HG03060 (cell line): ENCODE results near the gene CSH1.
"Not testable (repeated sequence)": the region's sequence is repeated elsewhere in the genome, so short reads cannot be mapped to it uniquely, and the experiment has no call there.

Experiments
- ATAC-seq: cut with Tn5 transposase; IDR thresholded peaks from one replicate; pipeline ENCODE4 v1.9.1; 2021; ENCODE audit warnings: low read depth, moderate number of reproducible peaks; ENCODE audit not compliant: unreplicated experiment

The CSH1 gene

DNA sequence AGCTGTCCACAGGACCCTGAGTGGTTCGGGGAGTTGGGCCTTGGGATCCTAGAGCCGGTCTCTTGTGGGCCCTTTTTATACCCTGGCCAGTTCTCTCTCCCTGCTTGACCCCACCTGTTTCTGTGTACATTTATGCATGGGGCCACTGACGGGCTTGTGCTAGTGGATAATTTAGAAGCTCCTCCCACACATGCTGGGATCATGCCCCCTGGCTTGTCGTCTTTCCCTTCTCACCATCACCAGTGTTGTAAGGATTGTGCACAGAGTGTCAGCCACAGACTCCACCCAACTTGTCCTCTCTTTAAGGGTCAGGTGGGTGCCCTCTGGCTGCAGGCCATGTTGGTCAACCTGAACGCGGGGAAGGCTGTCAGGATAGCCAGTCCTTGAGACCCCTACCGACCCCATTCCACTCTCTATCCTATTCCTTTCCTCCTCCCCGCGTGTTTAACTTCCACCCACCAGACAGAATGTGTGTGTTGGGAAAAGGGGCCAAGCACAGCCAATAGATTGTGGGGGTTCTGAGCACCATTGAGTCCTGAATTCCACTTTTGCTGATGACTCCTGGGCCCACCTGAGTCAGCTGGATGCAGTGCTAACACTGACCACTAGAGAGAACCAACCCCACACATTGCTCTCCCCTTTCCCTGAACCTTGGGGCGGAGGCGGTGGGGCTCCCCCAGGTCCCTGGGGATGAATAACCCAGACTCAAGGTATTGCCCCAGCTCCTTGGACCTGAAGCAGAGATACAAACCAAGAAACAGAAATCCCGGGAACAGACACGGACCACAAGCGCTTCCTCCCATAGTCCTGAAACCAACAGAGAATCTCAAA is at the start of gene CSH1:
Gene CSH1 (minus strand): TSS at position 51 of the 831 bp plus-strand sequence. CDS start 63 bp downstream, outside the sequence.
- ATAC-seq: not testable (repeated sequence)

DNA sequence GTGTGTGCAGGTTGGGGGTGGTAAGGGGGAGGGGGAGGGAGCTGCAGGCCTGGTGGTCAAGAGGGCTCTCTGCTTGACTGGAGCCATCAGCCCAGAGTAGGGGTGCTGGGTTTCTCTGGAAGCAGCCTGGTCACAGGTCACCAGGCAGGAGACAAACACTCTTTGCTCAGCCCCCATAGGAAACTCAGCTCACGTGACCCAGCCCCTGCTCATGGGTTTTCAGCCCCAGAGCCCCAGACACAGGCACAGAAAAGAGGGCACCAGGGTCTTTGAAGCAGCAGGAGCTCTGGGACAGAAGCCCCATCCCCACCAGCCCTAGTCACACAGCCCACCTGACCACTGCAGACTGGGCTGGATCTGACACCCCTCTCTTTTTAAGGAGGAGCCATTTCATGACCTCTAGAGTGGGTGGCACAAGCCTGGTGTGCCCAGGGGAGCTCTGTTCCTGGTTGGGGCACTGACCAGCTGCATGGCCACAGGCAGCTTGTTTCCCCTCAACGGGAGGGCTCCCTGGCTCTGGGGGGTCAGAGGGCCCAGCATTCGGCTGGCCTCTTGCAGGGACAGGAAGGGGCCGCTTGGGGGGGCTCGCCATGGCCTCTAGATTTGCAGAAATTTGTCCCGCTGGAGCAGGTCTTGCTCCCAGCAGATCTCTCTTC is 49.5 kb upstream of the CSH1 start:
- no peak for ATAC-seq

DNA sequence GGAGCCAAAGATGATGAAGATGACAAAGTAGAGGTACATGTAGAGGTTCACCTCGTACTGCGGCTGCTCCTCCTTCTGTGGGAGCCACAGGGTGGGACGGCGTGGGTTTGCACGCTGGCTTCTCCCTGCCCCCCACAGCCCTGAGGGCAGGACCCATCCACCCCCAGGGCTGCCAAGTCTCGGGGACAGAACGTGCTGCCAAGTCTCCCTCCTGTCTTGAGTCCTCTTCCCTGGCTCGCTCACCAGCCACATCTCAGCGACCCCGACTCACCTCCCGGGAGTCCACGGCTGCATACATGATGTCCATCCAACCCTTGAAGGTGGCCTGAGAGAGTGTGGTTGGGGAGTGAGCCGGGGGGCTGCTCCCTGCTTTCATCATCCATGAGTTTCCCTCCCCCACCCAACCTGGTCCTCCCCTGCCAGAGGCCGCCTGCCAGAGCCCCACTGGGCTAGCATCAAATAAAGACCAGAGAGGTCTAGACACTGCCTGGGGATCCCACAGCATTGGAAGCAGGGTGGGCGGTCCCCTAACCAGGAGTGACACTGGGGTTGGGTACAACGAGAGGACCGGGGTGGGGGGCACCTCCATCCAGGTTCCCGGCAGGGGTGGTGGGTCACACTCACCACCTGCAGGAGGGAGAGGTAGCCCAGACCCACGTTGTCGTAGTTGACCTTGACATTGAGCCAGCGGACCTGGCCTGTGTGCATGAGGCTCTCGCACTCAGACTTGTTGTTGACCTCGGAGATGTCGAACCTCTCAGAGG is 48.5 kb upstream of the CSH1 start:
- ATAC-seq: no peak

DNA sequence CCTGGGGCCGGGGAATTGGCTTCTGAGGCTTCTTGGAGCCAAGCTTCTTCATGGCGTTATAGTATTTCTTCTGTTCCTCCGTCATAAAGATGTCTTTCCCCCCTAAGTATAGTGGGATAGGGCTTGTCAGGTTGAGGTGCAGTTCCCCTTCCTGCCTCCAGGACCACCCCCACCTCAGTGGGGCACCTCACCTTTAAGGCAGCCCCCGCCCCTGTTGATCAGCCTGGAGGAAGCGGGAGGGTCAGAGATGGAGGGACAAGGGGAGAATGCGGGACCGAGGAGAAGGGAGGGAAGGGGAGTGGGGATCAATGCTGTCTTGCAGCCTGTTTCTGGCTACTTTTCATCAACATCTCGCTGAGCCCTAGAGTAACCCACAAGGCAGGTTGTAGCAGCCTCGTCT is 47.4 kb upstream of the CSH1 start:
- no peak for ATAC-seq

DNA sequence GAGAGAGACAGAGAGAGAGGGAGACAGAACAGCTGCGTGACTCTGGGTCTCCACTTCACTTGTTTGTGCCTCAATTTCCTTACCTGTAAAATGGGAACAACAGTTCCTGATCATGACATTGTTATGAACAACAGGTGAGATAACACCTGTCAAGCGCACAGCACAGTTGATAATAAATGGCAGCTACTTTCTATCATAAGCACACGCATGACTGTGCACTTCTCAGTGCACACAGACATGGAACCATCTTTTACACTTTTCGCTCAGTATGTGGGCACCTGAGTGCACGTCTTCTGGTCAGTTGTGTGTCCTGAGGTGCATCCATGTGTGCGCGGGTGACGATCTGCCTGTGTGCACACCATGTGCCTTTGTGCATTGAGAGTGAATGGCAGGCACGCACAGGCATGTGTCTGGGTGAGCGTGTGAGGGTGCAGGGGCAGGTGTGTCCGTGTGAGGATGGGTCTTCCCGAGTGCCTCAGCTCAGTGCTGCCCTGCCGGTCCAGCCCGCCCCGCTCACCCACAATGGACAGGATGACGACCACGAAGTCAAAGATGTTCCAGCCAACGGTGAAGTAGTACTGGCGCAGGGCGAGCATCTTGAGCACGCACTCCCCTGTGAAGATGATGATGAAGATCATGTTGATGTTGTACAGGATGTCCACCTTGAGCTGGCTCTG is 46.1 kb upstream of the CSH1 start:
- no peak for ATAC-seq

DNA sequence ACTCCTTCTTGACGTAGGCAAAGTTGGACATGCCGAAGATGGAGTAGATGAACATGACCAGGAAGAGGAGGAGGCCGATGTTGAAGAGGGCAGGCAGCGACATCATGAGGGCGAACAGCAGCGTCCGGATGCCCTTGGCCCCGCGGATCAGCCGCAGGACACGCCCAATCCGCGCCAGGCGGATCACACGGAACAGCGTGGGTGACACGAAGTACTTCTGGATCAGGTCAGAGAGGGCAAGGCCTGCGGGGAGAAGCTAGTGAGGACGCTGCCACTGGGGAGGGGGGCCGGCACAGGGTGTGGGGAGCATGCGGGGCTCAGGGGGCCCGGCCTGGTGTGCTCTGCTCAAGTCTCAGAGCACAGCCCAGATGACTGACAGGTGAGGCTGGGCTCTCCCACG is 45.4 kb upstream of the CSH1 start:
- no peak for ATAC-seq

DNA sequence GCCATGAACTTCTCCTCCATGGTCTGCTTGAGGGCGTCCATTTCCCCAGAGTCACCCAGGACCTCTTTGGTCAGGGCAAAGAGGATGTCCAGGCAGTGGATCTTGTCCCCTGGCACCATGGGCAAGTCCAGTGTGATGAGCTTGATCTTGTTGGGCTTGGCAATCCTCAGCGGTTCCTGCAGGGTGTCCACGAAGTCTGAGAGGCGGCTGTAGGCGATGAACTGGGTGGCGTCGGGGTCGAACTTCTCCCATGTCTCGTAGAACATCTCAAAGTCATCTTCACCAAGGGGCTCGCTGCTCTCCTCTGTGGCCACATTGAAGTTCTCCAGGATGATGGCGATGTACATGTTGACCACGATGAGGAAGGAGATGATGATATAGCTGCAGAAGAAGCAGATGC is 44.8 kb upstream of the CSH1 start:
- ATAC-seq: no peak

DNA sequence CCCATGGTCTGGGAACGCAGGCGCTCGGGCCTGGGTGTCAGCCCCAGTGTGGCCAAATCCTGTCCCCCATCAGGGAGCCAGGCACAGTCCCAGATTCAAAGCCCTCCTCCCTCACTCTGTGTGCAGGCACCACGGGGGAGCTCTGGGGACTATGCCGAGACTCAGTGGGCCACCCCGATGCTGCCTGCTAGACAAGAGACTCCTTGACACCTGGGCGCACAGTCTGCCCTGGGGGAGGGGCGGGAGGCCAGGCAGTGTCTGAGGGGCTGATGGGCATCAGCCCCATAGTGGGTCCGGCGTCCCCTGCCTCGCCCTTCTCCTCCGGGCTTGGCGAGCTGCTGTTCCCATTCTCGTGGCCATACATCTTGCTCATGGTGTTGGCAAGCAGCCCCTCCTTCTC is 44.2 kb upstream of the CSH1 start:
- no peak for ATAC-seq

DNA sequence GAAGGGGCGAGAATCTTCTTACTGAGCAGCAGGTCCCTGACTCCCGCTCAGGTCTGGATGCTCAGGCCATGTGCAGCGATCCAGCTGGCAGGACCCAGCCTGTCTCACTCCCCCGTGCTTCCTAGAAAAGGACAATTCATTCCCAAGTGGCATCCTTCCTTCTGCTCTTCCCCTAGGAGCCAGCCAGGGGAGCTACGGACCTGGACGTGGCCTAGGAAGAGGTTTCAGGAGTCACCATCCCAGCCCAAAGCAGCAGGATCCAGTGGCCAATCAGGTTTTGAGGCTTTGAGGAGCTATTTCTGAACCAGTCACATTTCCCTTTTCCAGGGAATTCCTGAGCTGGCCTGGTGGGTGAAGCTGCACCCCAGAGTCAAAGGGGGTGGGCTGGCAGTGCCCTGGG is 43.5 kb upstream of the CSH1 start:
- ATAC-seq: no peak

DNA sequence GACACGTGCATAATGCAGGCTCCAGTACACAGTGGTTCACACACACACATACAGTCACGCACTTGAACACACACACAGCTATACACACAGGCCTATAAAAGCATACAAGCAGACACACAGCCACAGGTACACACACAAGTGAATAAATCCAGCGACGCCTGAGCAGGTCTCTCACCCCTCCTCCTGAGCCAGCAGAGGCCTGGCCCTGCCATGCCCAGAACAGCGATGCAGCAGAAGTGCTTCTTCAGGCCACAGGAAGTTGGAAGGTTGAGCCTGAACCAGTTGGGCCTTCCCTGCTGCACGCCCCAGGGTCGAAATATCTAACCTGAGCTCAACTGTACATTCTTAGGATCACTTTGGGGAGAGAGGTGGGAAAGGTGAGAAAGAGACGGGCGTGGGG is 43.0 kb upstream of the CSH1 start:
- no peak for ATAC-seq

DNA sequence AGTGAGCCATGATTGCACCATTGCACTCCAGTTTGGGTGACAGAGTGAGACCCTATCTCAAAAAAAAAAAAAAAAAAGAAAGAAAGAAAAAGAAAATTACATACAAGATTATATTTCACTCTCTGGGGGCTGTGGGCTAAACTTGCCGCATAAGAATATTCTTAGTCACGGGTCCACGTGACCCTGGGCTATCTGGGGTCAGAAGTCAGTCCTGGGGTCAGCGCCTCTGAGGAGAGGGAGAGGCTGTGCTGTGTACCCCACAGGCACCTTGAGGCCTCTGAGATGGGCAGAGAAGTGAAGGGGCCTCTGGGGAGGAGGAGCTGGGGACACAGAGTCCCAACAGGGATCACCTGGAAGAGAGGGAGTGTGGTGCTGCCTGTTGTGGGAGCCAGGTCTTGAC is 41.5 kb upstream of the CSH1 start:
- no peak for ATAC-seq

DNA sequence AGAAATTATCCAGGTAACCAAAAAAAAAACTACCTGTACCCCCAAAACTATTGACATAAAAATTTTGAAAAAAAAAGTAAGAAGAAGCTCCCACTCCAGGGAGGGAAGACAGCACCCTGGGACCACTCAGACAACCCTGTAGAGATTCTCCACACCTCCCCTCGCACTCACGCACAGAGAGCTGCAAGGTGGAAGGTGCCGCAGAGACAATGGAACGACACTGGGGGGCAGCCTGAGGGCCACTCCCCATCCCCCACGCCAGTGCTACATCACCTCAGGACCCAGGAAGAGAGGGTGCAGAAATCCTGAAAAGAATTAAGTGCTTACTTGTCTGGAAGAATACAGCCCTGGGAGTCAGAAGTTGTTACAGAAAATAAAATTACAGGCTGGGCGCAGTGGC is 40.9 kb upstream of the CSH1 start:
- ATAC-seq: no peak

DNA sequence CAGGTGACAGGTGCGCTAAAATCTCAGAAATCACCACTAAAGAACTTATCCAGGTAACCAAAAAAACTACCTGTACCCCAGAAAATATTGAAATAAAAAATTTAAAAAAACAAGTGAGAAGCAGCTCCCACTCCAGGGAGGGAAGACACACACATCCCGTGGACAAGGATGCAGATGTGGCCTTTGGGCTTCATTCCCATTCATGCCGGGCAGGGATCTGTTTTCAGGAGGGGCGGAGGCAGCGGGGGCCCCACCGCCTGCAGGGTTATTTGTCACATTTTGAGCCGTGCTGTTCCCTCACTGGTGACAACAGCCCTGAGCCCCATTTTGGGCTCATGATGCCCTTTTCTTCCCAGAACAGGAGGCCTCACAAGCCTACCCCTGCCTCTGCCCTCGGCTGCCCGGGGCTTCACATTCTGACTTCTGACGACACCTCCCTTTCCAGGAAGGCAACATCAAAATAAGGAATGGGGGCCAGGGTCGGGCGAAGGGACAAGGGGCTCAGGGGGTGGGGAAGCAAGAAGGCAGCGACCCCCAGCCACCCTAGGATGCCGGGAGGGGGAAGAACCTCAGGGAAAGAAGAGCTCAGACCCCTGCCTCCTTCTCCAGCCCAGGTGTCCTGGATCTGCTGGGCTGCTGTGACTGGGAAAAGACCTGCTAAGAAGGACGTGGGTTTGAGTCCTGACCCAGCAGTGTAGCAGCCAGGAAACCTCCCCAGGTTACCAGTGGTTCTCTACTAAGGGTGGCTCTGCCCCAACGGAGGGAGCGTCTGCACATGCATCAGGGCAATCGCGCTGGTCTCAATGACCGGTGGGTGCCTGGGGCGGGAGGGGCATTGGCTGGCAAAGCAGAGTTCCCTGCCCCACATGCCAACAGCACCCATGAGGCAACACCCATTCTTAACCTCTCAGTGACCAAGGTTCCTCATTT is 38.1 kb upstream of the CSH1 start:
- ATAC-seq: no peak

DNA sequence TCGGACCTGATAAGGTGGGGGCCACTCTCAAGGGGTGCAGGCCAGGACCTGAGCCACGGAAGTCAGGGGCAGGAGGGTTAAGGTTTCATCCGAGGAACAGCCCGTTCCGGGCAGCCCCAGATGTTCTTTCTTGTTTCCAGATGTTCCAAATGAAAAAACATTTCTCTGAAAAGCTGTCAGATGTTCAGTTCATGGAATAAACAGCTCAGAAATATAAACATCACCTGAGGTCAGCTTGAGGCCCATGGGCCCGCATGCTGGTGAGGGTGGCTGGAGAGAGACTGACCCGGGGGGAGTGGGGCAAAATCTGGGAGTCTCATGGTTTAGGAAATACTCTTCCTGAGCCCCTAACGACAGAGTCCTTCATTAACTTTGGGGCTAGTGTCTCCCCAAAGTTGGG is 37.2 kb upstream of the CSH1 start:
- ATAC-seq: no peak

DNA sequence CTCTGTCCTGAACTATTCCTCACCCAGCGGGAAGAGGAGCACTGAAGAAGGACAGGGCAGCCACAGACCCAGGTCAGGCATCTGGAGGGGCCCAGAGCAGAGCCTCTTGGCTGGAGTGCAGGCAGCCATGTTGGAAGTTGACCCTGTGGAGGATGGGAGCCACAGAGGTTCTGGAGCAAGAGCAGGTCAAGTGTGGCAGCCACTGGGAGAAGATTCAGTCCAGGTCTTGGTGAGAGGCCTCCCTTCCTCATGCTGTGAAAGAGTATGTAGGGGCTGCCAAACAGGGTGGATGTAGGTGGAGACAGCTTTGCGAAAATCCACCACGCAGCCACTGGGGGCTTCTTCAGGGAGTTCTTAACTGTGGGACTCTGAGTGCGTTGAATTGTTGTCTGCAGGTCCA is 36.3 kb upstream of the CSH1 start:
- ATAC-seq: peak; percentile 3

DNA sequence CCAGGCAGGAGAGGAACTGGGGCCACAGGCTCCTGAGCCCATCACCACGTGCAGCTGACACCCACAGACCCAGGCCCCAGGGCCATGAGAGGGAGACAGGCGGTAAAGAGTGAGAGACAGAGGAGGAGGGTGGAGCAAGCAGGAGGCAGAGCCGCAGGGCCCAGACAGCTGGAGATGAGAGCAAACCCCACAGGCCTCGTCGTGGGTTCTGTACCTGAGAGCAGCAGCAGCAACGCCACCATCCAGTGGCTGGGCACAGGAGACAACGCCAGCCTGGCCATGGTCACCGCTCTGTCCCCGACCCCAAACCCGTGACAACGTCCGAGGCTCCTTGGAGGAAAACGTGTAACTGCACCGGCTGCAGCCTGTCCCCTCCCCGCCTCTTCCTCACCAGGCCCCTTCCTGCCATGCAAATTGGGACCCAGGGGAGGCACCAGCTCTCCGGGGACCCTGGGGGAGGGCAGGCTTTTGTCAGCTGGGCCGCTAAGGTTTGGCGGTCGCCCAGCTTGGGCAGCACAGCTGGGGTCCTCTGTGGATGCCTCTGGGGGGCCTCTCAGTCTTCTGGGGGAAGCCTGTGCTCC is 35.7 kb upstream of the CSH1 start, which contains the start of gene CD79B:
Gene CD79B (minus strand): TSS at position 351 of the 581 bp plus-strand sequence. CDS start 70 bp downstream, at position 281.
- peak; percentile 44 for ATAC-seq

DNA sequence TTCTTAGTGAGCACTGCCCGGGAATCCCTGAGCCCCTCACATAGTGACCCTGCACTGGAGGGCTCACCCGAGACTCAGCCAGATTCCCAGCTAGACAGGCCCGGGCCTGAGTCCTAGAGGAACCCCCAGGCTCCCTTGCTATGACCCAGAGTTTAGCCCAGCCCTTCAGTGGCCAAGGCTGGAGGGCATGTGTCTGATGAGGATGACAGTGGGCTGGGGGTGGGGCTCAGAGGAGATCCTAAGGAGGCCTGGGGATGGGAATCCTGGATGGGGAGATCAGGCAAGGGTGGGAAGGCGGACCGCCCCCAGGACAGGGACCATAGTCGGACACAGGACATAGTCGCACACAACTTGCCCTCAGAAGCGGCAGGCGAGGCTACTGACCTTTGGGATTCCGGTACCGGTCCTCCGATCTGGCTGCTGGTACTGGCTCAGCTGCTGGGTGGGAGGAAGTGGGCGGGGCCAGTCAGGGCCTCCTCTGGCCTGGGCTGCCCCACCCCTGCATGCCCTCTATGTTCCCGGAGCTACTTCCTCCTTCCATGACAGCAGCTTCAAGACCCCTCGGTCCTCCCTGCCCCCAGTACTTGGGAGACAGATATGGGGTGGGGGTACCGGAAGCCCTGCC is 34.7 kb upstream of the CSH1 start:
- no peak for ATAC-seq

DNA sequence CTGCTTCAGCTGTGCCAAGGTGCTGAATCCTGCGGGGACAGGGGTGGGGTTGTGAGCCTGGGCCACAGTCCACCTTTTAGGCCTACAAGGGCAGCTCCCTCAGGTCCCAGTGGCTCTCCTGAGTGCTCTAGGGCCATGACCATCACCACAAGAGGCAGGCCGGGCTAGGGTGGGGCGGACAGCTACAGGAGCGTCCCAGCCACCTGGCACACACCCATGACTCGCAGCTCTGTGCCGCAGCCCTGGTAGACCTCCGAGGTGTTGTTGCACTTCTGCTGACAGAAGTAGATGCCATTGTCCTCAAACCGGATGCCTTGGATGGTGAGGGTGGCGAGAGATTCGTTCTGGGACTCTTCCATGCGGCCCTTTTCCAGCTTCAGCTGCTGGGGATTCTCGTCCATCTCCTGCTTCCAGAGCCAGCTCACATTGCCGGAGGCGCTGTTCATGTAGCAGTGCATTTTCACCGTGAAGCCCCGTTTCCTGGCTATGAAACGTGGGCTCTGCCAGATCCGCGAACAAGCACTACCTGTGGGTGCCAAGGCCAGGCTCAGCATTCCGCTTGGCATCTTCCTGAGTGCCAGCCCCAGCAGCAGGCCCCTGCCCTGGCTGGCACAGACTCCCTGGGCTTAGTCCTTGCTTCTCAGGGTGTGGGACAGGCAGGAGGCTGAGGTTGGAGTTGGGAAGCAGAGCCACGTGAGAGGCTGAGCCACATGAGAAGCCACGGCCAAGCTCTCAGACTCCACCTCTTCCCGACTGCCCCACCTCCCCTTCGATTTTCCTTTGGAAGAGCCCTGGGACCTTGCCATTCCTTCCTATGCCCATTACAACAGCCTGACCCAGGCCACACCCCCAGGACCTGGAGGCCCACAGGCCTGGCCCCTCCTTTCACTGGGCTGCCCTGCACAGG is 33.7 kb upstream of the CSH1 start:
- no peak for ATAC-seq
